Measurements from ENCODE around the gene ARHGEF17.
A peak's percentile ranks its signal among the peaks of the same experiment; 100 is the strongest.

Gene ARHGEF17

DNA sequence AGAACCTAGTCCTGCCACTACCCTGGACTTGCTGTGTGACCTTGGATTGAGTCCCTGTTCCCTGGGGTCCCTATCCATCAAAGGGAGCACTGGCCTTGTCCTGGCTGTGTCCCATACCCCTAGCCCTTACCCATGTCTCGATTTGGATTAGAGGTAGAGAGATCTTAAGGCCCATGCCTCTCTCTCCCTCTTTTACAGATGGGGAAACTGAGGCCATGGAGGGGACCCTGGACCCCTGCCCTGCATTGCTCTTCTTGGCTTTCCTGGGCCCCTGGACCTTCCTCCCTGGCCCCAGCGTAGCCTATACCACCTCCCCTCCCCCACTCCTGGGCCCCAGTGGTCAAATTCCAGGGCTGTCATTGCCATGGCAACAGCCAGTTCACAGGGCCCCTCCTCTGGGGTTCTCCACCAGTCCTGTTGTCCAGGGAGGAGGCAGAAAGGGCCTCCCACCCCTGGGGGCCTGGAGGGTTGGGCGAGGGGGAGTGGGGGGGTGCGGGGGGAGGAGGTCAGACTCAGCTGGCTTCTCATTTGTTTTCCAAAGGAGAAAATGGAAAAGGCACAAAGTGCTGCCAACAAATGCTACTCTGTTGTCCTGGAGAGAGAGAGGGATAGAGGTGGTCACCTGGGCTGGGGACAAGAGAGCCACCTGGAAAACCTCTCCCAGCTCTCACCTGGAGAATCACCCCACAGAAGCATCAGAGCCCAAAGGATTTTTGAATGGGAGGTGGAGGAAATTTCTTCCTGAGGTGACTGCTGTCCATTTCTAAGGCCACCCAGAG, 23.3 kb downstream of the ARHGEF17 start:
- no peak for DNase-seq (ENCODE audit: low read depth in 1 of 2, low spot score in 1 of 2)

DNA sequence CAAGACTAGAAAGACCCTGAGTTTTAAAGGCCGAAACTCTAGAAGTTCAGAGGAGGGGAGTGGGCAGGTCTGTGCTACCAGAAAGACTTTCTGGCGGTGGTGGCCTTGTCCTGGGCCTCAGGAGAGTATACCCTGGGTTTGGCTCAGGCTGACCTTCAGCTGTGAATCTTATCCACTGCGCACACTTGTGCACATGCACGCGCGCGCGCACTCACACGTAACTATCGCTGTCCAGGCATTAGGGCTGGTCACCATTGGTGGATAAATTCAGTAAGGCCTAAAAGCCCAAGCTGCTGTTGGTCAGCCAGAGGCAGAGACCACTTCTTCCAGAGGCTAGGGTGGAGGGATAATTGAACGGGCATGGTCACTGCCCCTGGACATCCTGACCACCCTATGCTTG, 25.1 kb downstream of the ARHGEF17 start:
- DNase-seq (ENCODE audit: low read depth in 1 of 2, low spot score in 1 of 2) = no peak

DNA sequence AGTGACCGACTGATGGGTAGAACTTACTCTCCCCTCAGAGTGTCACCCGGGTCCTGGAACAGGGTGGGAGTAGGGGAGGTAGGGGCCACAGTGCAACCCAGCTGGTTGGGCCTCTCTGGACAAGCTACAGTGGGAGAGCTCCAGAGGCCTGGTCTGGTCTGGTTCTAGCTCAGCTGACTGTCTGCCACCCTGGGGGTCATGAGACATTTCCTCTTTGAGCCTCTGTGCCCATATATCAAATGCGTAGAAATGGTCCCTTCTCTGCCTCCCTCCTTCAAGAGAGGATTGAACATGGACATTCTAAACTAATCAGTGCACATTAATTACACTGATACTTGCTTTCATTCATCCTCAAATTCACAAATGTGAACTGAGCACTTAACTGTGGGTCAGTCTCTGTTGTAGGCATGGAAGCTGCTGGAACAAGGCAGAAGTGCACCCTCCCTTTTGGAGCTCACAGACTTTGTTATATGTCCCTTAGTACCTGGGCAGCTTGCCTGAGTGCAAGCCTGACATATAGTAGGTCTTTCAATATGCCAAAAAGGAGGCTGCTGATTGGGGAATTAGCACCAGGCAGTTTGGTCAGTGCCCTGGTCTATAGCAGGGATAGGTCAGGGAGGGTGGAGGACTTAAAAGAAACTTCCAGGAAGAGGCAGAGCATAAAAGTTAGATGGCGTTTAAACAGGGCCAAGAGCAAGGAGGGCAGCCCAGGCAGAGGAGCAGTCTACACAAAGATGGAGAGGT, 25.7 kb downstream of the ARHGEF17 start:
- DNase-seq (ENCODE audit: low read depth in 1 of 2, low spot score in 1 of 2) = no peak

DNA sequence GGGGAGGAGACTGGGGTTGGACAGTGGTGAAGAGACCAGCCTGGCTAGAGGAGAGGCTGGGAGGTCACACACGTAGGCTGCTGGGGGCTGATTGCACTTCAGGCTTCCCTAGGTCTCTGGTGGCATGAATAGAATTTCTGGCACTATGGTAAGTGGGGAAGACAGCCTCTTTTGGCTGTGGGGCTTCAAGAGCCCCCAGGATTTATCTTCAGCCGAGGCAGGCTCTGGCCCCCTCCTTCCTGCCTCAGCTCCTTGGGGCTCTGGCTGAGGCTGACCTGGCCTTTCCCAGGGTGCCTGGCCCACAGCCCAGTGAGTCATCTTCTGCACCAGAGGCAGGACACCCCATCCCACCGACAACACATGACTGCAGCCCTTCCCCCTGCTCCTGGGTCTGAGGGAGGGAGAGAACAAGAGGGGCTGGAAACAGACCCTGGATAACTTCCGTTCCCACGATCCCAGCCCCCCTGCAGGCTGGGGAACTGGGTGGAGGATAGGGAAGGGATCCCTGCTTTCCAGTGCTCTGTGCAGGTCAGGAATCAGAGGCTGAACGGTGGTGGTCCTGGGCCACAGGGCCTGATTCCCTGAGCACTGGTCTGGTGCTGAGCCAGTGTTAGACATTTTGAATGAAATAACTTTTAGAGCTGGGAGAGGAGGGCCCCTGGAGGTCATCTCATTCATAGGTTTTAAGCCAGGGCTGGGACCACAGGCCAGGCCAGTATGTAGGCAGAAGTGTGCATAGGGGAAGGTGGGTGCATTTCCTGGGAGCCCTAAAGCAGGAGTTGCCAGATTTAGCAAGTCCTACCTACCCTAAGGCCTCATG, 26.5 kb downstream of the ARHGEF17 start:
- no peak for DNase-seq (ENCODE audit: low read depth in 1 of 2, low spot score in 1 of 2)

DNA sequence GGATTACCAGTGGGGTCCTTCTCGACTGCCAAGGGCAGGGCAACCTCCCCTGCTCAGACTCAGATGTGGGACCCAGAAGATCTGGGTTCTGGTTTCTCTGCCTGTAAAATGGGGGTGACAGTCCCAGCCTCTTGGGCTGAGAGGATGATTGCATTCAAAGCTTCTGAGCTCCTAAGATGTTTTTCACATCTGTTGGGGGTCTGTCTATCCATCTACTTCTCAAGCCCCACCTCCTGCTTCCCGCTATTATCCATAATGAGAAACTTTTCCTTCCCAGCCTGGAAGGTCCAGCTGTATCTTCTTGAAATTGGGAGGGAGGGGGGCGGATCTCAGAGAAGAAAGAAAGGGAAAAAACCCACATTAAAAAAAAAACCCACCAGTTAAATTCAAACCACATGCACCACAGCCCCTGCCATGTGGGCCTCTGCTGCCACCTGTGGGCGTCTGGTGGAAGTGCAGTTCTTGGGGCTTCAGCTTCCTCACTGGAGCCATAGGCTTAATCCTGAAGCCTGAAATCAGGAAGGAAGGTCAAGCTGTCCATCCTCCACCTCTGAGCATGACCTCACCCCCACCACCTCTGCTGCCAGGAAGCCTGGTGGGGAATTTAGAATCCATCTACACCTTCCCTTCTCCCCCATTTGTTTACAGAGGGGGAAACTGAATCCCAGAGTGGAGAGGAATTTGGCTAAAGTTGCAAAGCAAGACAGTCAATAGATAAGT, 27.3 kb downstream of the ARHGEF17 start:
- peak; percentile 56 to 72 for DNase-seq (ENCODE audit: low read depth in 1 of 2, low spot score in 1 of 2)

- DNase-seq (ENCODE audit: low read depth in 1 of 2, low spot score in 1 of 2) = no peak
These were observed 29.8 kb downstream of the ARHGEF17 start for GRCh38 chr11:73337846-73338245.

DNA sequence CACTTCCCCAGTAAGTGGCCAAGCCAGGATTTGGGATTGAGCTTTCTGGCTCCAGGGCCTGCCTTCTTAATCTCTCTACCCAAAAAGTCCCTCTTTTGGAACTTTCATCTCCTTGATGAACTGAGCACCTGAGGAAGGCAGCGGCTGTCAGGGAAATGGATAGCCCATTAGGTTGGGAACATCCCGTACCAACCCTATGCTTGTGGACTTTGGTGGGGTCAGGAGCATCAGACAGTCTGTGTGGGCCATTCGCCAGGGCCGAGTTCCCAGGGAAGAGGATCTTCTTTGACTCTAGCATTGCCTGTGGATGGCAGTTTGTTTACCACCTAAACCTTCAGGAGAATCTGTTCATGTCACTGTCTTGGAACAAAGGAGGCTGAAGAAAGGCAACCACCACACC, 30.2 kb downstream of the ARHGEF17 start:
- DNase-seq (ENCODE audit: low read depth in 1 of 2, low spot score in 1 of 2) = no peak

- no peak for DNase-seq (ENCODE audit: low read depth in 1 of 2, low spot score in 1 of 2)
These were observed 32.1 kb downstream of the ARHGEF17 start for GRCh38 chr11:73340164-73340563.

DNA sequence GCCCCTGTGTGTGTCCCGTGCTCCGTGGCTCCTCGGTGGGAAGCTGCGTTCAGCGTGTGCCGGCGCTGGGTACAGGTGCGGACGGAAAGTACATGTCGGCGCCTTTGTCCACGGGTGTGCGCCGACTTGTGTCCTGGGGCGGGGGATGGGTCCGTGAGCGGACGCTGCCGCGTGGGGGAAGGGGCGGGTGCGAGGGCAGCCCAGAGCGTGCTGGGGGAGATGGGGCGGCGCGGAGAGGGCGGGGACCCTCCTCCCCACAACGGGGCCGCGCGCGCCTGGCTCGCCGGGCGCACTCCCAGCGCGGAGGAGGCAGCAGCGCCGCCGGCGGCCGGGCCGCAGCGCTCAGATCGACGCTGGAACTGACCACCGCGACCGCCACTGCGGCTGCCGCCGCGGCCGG, 34.6 kb downstream of the ARHGEF17 start:
- no peak for DNase-seq (ENCODE audit: low read depth in 1 of 2, low spot score in 1 of 2)

DNA sequence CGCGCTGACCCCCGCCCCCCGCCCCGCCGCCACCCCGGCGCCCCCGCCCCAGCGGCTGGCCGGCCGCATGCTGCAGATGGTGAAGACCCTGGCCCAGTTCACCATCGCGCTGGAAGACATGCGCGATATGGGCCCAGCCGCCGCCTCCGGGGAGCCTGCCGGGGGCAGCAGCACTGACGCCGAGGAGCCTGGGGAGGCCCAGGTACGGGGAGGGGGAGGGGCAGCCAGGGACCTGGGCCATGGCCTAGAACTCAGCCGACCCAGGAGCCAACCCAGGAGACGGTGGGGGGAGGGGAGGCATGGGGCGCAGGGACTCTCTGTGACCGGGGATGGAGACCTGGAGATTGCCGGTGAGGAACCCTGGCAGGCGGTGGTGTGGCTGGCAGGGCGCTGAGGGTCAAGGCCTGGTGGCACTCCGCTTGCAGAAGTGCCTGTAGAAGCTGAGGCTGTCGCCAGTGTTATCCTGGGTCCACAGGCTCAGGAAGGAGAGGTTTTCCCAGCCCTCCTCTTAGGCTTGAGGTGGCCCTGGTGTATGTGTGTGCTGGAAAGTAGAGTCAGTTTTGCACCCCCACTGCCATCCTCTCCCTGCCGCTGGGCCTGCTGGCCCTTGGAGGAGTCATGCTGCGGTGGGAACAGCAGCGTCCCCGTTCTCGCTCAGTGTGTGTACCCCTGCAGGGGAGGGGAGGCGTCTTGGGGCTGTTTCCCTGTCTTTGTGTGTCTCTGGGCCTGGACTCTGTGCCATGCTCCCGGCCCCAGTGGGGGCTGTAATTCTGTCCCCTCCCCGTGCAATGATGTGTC, 35.2 kb downstream of the ARHGEF17 start:
- no peak for DNase-seq (ENCODE audit: low read depth in 1 of 2, low spot score in 1 of 2)

DNA sequence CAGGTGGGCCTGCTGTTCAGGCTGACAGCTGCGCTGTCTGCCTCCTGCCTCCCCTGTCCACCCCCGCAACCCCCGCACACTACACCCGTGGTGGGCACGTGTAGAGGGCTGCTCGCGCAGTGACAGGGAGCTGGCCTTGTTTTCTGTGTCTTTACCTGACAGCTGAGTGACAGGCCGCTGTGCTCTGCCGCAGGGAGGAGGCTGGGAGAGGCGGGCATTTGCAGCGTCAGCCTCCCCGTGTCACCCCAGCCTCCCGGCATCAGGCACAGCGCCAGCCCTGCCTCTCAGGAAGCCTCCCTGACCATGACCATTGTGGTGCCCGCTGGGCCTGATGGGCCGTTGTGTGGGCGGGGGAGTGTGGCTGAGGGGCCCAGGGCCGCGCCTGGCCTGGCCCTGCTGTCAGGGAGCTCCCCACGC, 36.1 kb downstream of the ARHGEF17 start:
- no peak for DNase-seq (ENCODE audit: low read depth in 1 of 2, low spot score in 1 of 2)

GRCh38 chr11:73345481-73346160, 37.5 kb downstream of the ARHGEF17 start:
- no peak for DNase-seq (ENCODE audit: low read depth in 1 of 2, low spot score in 1 of 2)

DNA sequence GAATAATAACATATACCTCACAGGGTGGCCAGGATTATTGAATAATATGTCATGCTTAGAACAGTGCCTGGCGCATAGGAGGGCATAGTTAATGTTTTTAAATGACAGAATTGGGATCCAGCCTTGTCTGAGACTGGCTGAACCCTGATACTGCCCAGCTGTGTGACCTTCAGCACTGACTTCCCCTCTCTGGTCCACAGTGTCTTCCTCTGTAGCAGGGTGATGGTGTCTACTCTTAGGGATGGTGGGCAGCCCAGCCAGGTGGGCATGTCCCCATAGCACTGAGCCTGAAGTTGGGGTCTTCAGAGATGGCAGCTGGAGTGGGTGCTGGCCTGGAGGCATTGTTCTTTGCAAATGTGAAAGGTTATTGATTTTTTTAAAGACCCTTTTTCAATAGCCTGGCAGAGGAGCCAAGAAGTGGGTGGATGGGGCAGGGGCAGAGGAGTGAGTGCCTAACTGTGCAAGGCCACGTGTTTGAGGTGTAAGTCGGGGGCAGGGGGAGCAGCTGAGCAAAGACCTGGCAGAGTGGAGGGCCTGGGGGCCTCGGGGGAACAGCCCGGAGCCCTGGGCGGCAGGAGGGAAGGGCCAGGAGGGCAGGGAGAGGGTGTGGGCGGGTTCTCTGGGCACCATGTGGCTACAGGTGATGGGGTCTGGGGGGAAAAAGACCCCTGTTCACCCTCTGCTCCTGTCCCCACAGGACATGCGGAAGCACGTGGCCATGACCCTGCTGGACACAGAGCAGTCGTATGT, 38.3 kb downstream of the ARHGEF17 start:
- no peak for DNase-seq (ENCODE audit: low read depth in 1 of 2, low spot score in 1 of 2)

- no peak for DNase-seq (ENCODE audit: low read depth in 1 of 2, low spot score in 1 of 2)
These were observed 39.0 kb downstream of the ARHGEF17 start for GRCh38 chr11:73347067-73347466.

DNA sequence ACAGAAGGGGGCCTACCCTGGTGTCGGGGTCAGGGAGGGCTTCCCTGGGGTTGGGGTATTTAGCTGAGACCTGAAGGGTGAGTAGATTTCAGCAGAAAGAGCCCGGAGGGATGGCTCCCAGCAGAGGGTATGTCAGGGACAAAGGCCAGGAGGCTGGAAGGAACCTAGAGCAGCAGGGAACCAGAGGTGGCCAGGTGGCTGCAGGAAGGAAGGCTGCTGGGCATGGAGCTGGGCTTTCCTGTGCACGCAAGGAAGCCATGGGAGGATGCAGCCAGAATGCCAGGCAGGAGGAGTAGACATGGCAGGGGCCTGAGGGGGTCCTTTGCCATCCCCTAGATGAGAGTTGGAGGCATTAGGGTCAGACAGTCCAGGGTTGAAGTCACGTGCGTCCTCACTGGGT, 40.8 kb downstream of the ARHGEF17 start:
- DNase-seq (ENCODE audit: low read depth in 1 of 2, low spot score in 1 of 2) = no peak

DNA sequence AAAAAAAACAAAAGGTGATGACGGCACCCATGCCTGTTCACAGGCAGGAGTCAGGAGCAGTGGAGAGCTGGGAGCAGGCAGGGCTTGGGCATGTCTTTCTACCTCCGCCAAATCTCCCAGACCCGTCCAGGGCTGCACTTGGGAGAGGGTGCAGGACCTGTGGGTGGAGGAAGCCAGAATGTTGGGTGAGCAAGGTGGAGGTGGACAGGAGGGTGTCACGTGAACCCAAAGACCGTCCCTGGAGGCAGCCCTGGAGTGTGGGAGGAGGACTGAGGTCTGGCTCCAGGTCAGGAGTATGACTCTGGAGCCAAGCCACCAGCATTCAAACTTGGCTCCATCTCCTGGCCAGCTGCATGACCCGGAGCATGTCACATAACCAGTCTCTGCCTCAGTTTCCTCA, 41.6 kb downstream of the ARHGEF17 start:
- DNase-seq (ENCODE audit: low read depth in 1 of 2, low spot score in 1 of 2) = no peak

DNA sequence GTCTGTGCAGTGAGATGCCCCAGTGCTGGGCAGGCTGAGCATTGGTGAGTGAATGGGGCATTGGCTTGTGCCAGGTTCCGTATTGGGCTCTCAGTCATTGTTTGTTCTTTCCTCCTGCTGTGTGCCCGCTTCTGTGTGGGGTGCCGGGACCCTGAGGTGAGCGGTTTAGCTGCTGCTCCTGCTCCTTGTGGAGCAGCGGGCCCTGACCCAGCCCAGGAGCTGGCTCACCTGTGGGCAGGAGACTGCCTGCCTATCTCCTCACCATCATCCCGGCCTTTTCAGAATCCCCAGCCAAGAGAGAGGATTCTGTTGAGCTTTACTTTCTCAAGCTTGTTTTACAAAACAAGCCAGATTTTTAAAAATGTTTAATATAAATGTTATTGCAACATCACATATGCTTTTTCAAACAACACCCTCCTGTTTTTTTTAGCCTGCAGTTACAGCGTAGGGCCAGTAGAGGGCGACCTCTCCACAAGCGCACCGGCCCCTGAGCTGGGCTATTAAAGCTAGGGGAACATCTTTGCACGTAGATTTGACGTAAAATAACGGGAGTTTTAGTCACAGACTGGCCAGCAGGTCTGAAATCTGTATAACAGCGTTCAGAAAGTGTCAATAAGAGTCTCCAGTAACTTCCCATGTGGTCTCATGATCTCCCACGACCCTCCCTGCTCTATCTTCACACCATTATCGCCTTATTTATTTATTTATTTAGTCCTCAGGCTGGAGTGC, 43.0 kb downstream of the ARHGEF17 start:
- peak; percentile 21 to 30 for DNase-seq (ENCODE audit: low read depth in 1 of 2, low spot score in 1 of 2)

DNA sequence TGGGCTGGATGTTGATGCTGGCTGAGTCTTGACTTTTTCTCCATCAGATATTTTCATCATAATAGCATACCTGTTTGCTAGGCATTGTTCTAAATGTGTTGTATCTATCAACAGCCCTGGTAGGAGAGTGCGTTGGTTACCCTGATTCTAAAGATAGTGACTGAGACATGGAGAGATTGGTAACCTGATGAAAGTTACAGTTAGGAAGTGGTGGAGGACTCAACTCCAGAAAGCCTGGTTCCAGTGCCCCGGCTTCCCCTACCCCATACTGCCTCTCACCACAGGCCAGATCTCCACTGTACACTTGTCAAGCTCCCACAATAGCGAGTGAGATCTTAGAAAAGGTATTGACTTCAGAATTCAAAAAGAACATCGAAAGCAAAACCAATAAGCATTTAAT, 45.3 kb downstream of the ARHGEF17 start:
- DNase-seq (ENCODE audit: low read depth in 1 of 2, low spot score in 1 of 2) = no peak
